CD4-positive, alpha-beta memory T cell (primary cell): ENCODE results near the gene QRSL1. TPM values are rescaled to one million over a fixed set of nuclear protein-coding genes. Genes with fewer than 3 reads are reported as not detected.

Experiments used
- CTCF ChIA-PET: fragments of 350-600 bp; sonication (Branson Sonifier 250); formaldehyde crosslinking; loops from one replicate; lab custom pipeline; 2021; ENCODE audit warnings: inconsistent platforms; ENCODE audit not compliant: partially characterized antibody; lab: Charles Lee
- POLR2A ChIA-PET: fragments of 350-600 bp; sonication (Branson Sonifier 250); formaldehyde crosslinking; loops from one replicate; lab custom pipeline; 2021; ENCODE audit not compliant: partially characterized antibody; lab: Charles Lee
- DNase-seq, 5 donors: peaks; one replicate each; pipeline versions ENCODE4 v3.0.0 to v3.0.0-alpha.2; 2020 to 2022; ENCODE audit warnings: mixed read lengths in 1 of 5
- H3K27ac ChIP-seq: one replicate; pipeline ENCODE4 v1.7.0; 2013; ENCODE audit warnings: low read depth, low read length
- H3K27me3 ChIP-seq: 2 replicates; pipeline ENCODE4 v1.7.0; 2013; ENCODE audit warnings: mild to moderate bottlenecking, low read length, moderate library complexity; ENCODE audit not compliant: insufficient read depth
- H3K36me3 ChIP-seq: 2 replicates; pipeline ENCODE4 v1.7.0; 2013; ENCODE audit warnings: mild to moderate bottlenecking, low read length, moderate library complexity; ENCODE audit not compliant: insufficient read depth
- H3K4me1 ChIP-seq: 2 replicates; pipeline ENCODE4 v1.7.0; 2013; ENCODE audit warnings: mild to moderate bottlenecking, low read length, moderate library complexity; ENCODE audit not compliant: insufficient read depth
- H3K4me3 ChIP-seq, 2 donors: one replicate each; pipeline ENCODE4 v1.7.0; 2013; ENCODE audit warnings: low read length in 2 of 2, mild to moderate bottlenecking in 1 of 2
- H3K9me3 ChIP-seq, 2 donors: one replicate each; pipeline ENCODE4 v1.7.0; 2013; ENCODE audit warnings: low read length in 2 of 2, control low read depth in 1 of 2; ENCODE audit not compliant: control insufficient read depth in 1 of 2
- H3K27ac Mint-ChIP-seq, 7 donors: one replicate each; pipeline ENCODE4 v1.8.0; 2020 to 2021; ENCODE audit warnings: mixed read lengths in 7 of 7, mild to moderate bottlenecking in 6 of 7, inconsistent platforms in 3 of 7, moderate library complexity in 3 of 7
- H3K27me3 Mint-ChIP-seq, 2 donors: one replicate each; pipeline ENCODE4 v1.8.0; 2020 to 2021; ENCODE audit warnings: mixed read lengths in 2 of 2
- H3K36me3 Mint-ChIP-seq, 2 donors: one replicate each; pipeline ENCODE4 v1.8.0; 2020 to 2021; ENCODE audit warnings: mixed read lengths in 2 of 2, inconsistent platforms in 1 of 2, mild to moderate bottlenecking in 1 of 2
- H3K4me1 Mint-ChIP-seq, 4 donors: one replicate each; pipeline ENCODE4 v1.8.0; 2020 to 2021; ENCODE audit warnings: mixed read lengths in 4 of 4, mild to moderate bottlenecking in 1 of 4
- H3K4me3 Mint-ChIP-seq, 8 donors: one replicate each; pipeline ENCODE4 v1.8.0; 2020 to 2021; ENCODE audit warnings: mixed read lengths in 8 of 8, mild to moderate bottlenecking in 7 of 8, moderate library complexity in 6 of 8, inconsistent platforms in 3 of 8
- H3K9me3 Mint-ChIP-seq, 8 donors: one replicate each; pipeline ENCODE4 v1.8.0; 2020 to 2021; ENCODE audit warnings: mixed read lengths in 8 of 8, mild to moderate bottlenecking in 5 of 8, inconsistent platforms in 3 of 8, moderate library complexity in 1 of 8
- intact Hi-C: fragments of 100-400 bp; cut with micrococcal nuclease; formaldehyde crosslinking; loops from one replicate; pipeline ENCODE4 v1.15.1; 2023
- polyA plus RNA-seq, 2 donors: library from polyadenylated mRNA; unstranded; fragments of 300-500 nt; fragmentation: Illumina TruSeq; gene quantifications; one replicate each; pipeline ENCODE4 v1.2.3, GENCODE V29; 2021
- total RNA-seq, 2 experiments: library from RNA; stranded (reverse); gene quantifications; one replicate each; pipeline ENCODE4 v1.2.3, GENCODE V29; 2021

QRSL1 gene
- total and polyA plus RNA-seq, 4 experiments from 2014 or later = 10.6 to 14.0 (median 12.9) TPM

- Histone ChIP-seq H3K4me1 (no peaks in the 10 kb centered on the region), H3K27me3 (no peaks in the 10 kb centered on the region), H3K4me3 (no peak overlapping the region), H3K36me3 (no peaks in the 10 kb centered on the region), H3K27ac (no peak overlapping the region), H3K9me3 (no peaks in the 10 kb centered on the region)
- no peak for DNase-seq
- Mint-ChIP-seq H3K4me1 (no peaks in the 10 kb centered on the region), H3K36me3 (peaks cover 0 to 3% of the 10 kb centered on the region in 2 donors), H3K4me3 (no peak overlapping the region), H3K27ac (no peak overlapping the region), H3K9me3 (no peaks in the 10 kb centered on the region), H3K27me3 (no peaks in the 10 kb centered on the region)
- intact Hi-C loops = no loop called here
- CTCF ChIA-PET = no interaction called here
- POLR2A ChIA-PET = no interaction called here
Measured at GRCh38 chr6:106674541-106675229, 45.3 kb downstream of the QRSL1 start.

- Mint-ChIP-seq H3K9me3 (no peaks in the 10 kb centered on the region), H3K27me3 (peaks cover 0 to 2% of the 10 kb centered on the region in 2 donors), H3K4me3 (no peak overlapping the region), H3K36me3 (peaks cover 0 to 3% of the 10 kb centered on the region in 2 donors), H3K4me1 (no peaks in the 10 kb centered on the region), H3K27ac (no peak overlapping the region)
- Histone ChIP-seq H3K9me3 (no peaks in the 10 kb centered on the region), H3K27ac (no peak overlapping the region), H3K4me3 (no peak overlapping the region), H3K27me3 (no peaks in the 10 kb centered on the region), H3K4me1 (no peaks in the 10 kb centered on the region), H3K36me3 (no peaks in the 10 kb centered on the region)
- intact Hi-C loops = no loop called here
- POLR2A ChIA-PET = no interaction called here
- CTCF ChIA-PET = no interaction called here
- no peak for DNase-seq
Measured at GRCh38 chr6:106677282-106677681, 47.9 kb downstream of the QRSL1 start.

DNA sequence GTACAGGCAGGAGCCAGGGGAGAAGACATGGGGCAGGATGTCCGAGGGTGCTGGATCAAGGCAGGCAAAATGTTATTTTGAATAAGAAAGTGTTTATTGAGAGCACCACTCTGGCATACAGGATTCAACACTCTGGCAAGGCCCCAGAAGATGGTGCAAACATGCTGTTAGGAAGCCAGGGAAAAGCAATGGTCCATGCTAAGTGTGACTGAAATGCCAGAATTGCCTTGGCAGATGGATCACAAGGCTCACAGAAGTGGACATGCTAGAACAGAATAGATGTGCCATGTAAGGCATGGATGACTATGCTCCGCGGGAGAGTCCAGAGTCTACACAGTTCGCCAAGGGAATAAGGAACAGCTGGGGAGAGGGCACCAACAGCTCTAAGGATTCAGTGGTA lies 54.6 kb downstream of the QRSL1 start:
- no peaks in the 10 kb centered on the region for H3K36me3 ChIP-seq
- H3K4me1 Mint-ChIP-seq = no peaks in the 10 kb centered on the region
- peaks cover 0 to 2% of the 10 kb centered on the region in 2 donors for H3K27me3 Mint-ChIP-seq
- no peak overlapping the region for H3K4me3 ChIP-seq
- H3K9me3 ChIP-seq = no peaks in the 10 kb centered on the region
- no peak overlapping the region for H3K4me3 Mint-ChIP-seq
- ChIA-PET POLR2A (no interaction called here), CTCF (no interaction called here)
- no peak for DNase-seq
- no peaks in the 10 kb centered on the region for H3K36me3 Mint-ChIP-seq
- no peaks in the 10 kb centered on the region for H3K9me3 Mint-ChIP-seq
- H3K4me1 ChIP-seq = no peaks in the 10 kb centered on the region
- no peak overlapping the region for H3K27ac ChIP-seq
- H3K27ac Mint-ChIP-seq = no peak overlapping the region
- H3K27me3 ChIP-seq = no peaks in the 10 kb centered on the region
- intact Hi-C loops = no loop called here

DNA sequence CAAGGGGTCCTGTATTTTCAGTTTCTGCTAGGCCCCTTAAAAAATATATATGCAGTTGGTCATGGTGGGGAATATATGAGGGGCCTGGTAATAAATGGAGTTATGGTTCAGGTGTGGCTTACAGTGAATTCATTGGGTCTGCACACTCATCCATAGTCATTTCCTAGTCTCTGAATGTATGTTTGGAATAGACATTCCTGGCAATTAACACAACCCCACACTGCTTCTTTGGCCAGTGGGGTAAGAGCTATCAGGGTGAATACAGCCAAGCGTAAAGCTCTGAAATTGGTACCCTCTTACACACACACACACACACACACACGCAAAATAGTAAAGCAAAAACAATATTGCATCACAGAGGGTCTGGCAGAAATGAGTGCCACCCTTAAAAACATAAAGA lies 56.5 kb downstream of the QRSL1 start:
- Histone ChIP-seq H3K36me3 (no peaks in the 10 kb centered on the region), H3K27me3 (no peaks in the 10 kb centered on the region), H3K27ac (no peak overlapping the region), H3K9me3 (no peaks in the 10 kb centered on the region), H3K4me1 (no peaks in the 10 kb centered on the region), H3K4me3 (no peak overlapping the region)
- no peaks in the 10 kb centered on the region for H3K27me3 Mint-ChIP-seq
- H3K9me3 Mint-ChIP-seq = no peaks in the 10 kb centered on the region
- CTCF ChIA-PET = no interaction called here
- intact Hi-C loops = no loop called here
- no peak for DNase-seq
- no peak overlapping the region for H3K4me3 Mint-ChIP-seq
- H3K36me3 Mint-ChIP-seq = no peaks in the 10 kb centered on the region
- H3K27ac Mint-ChIP-seq = no peak overlapping the region
- POLR2A ChIA-PET = no interaction called here
- H3K4me1 Mint-ChIP-seq = no peaks in the 10 kb centered on the region

- Mint-ChIP-seq H3K27me3 (peaks cover 0 to 1% of the 10 kb centered on the region in 2 donors), H3K27ac (no peak overlapping the region), H3K9me3 (no peaks in the 10 kb centered on the region), H3K4me3 (no peak overlapping the region), H3K4me1 (no peaks in the 10 kb centered on the region), H3K36me3 (no peaks in the 10 kb centered on the region)
- Histone ChIP-seq H3K4me1 (no peaks in the 10 kb centered on the region), H3K9me3 (no peaks in the 10 kb centered on the region), H3K27me3 (no peaks in the 10 kb centered on the region), H3K4me3 (no peak overlapping the region), H3K36me3 (no peaks in the 10 kb centered on the region), H3K27ac (no peak overlapping the region)
- POLR2A ChIA-PET = no interaction called here
- CTCF ChIA-PET = interaction anchor here (0.6 kb wide), 1 partner anchor 10 kb away, joined by 3 read pairs; no protein-coding TSS in a partner anchor
- DNase-seq = no peak
- intact Hi-C loops = no loop called here
Measured at GRCh38 chr6:106688177-106688951, 59.0 kb downstream of the QRSL1 start.

- DNase-seq = no peak
- CTCF ChIA-PET = no interaction called here
- H3K27me3 ChIP-seq = no peaks in the 10 kb centered on the region
- H3K4me3 ChIP-seq = no peak overlapping the region
- H3K36me3 ChIP-seq = no peaks in the 10 kb centered on the region
- Mint-ChIP-seq H3K27ac (no peak overlapping the region), H3K4me3 (no peak overlapping the region), H3K27me3 (peaks cover 2 to 7% of the 10 kb centered on the region in 2 donors), H3K36me3 (no peaks in the 10 kb centered on the region), H3K9me3 (no peaks in the 10 kb centered on the region), H3K4me1 (no peaks in the 10 kb centered on the region)
- H3K9me3 ChIP-seq = no peaks in the 10 kb centered on the region
- no peaks in the 10 kb centered on the region for H3K4me1 ChIP-seq
- H3K27ac ChIP-seq = no peak overlapping the region
- intact Hi-C loops = no loop called here
- POLR2A ChIA-PET = no interaction called here
Measured at GRCh38 chr6:106692112-106692818, 62.9 kb downstream of the QRSL1 start.

GRCh38 chr6:106692819-106693208 lies 63.4 kb downstream of the QRSL1 start:
- Mint-ChIP-seq H3K9me3 (no peaks in the 10 kb centered on the region), H3K27ac (no peak overlapping the region), H3K4me1 (no peaks in the 10 kb centered on the region), H3K4me3 (no peak overlapping the region), H3K27me3 (peaks cover 2 to 7% of the 10 kb centered on the region in 2 donors), H3K36me3 (no peaks in the 10 kb centered on the region)
- ChIA-PET CTCF (no interaction called here), POLR2A (no interaction called here)
- Histone ChIP-seq H3K4me3 (no peak overlapping the region), H3K36me3 (no peaks in the 10 kb centered on the region), H3K9me3 (no peaks in the 10 kb centered on the region), H3K4me1 (no peaks in the 10 kb centered on the region), H3K27me3 (no peaks in the 10 kb centered on the region), H3K27ac (no peak overlapping the region)
- intact Hi-C loops = no loop called here
- DNase-seq = no peak
